GM12878 (cell line): Measurements from ENCODE around the gene VWA8. TPM values are rescaled to one million over a fixed set of nuclear protein-coding genes. Genes with fewer than 3 reads are reported as not detected.

ENCODE experiments used
- ZBTB11 ChIP-seq: fragments of 450-650 bp; formaldehyde crosslinking; IDR thresholded peaks from 2 replicates; pipeline ENCODE4 v1.5.0; 2022; ENCODE audit warnings: mild to moderate bottlenecking, missing genetic modification characterization
- polyA plus RNA-seq, 11 experiments: library from polyadenylated mRNA; depleted of rRNA in 4 of 11; unstranded in 6 of 11; stranded (reverse) in 5 of 11; fragments of >200 nt; fragmentation: Nextera tagmentation in 4 of 11; fragmentation: Illumina TruSeq in 1 of 11; extraction: Ambion mirVana in 4 of 11; extraction: Trizol in 1 of 11; gene quantifications; 1 replicate in 1 of 11; 2 replicates in 10 of 11; pipeline versions ENCODE4 v1.2.1 to v1.2.3, GENCODE V29; 2011 to 2016; ENCODE audit warnings: inconsistent platforms in 2 of 11, missing spikeins in 2 of 11, low read depth in 1 of 11
- total RNA-seq, 4 experiments: library from RNA; depleted of rRNA in 3 of 4; stranded (reverse); fragments of >200 nt in 3 of 4; fragmentation: Illumina TruSeq in 1 of 4; extraction: Trizol in 1 of 4; gene quantifications; 2 replicates each; pipeline versions ENCODE4 v1.2.1 to v1.2.3, GENCODE V29; 2013 to 2021
- TF ChIP-seq, protein P1 (sequence below): IDR thresholded peaks from 2 replicates; pipeline ENCODE4 v1.6.1; 2012; ENCODE audit warnings: improper control_type of control experiment, low read depth, low read length; ENCODE audit not compliant: insufficient replicate concordance

Gene VWA8
- total and polyA plus RNA-seq, 10 of the 15 experiments (the other 5 are each of a cell fraction or from before 2014, with no cell fraction given): 3.0 to 21.8 (median 13.5) TPM

- TF ChIP-seq, protein P1, sequence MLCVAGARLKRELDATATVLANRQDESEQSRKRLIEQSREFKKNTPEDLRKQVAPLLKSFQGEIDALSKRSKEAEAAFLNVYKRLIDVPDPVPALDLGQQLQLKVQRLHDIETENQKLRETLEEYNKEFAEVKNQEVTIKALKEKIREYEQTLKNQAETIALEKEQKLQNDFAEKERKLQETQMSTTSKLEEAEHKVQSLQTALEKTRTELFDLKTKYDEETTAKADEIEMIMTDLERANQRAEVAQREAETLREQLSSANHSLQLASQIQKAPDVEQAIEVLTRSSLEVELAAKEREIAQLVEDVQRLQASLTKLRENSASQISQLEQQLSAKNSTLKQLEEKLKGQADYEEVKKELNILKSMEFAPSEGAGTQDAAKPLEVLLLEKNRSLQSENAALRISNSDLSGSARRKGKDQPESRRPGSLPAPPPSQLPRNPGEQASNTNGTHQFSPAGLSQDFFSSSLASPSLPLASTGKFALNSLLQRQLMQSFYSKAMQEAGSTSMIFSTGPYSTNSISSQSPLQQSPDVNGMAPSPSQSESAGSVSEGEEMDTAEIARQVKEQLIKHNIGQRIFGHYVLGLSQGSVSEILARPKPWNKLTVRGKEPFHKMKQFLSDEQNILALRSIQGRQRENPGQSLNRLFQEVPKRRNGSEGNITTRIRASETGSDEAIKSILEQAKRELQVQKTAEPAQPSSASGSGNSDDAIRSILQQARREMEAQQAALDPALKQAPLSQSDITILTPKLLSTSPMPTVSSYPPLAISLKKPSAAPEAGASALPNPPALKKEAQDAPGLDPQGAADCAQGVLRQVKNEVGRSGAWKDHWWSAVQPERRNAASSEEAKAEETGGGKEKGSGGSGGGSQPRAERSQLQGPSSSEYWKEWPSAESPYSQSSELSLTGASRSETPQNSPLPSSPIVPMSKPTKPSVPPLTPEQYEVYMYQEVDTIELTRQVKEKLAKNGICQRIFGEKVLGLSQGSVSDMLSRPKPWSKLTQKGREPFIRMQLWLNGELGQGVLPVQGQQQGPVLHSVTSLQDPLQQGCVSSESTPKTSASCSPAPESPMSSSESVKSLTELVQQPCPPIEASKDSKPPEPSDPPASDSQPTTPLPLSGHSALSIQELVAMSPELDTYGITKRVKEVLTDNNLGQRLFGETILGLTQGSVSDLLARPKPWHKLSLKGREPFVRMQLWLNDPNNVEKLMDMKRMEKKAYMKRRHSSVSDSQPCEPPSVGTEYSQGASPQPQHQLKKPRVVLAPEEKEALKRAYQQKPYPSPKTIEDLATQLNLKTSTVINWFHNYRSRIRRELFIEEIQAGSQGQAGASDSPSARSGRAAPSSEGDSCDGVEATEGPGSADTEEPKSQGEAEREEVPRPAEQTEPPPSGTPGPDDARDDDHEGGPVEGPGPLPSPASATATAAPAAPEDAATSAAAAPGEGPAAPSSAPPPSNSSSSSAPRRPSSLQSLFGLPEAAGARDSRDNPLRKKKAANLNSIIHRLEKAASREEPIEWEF: no peak
- no peak for TF ChIP-seq ZBTB11 (CRISPR knock-in tag)
These were observed 292.7 kb downstream of the VWA8 start (continued) for GRCh38 chr13:41668130-41668757.
